ENCODE data around the gene SUSD1.

Gene SUSD1

GRCh38 chr9:112169368-112169767, 5.7 kb downstream of the SUSD1 start:
- no peak overlapping the region for H3K4me3 ChIP-seq (ENCODE audit: low read depth, low read length)
- DNase-seq (ENCODE audit: low read depth): no peak
- no peak for TF ChIP-seq POLR2A (IDR thresholded peaks at IDR 0.05; ENCODE audit: extremely low read depth, insufficient read length)

DNA sequence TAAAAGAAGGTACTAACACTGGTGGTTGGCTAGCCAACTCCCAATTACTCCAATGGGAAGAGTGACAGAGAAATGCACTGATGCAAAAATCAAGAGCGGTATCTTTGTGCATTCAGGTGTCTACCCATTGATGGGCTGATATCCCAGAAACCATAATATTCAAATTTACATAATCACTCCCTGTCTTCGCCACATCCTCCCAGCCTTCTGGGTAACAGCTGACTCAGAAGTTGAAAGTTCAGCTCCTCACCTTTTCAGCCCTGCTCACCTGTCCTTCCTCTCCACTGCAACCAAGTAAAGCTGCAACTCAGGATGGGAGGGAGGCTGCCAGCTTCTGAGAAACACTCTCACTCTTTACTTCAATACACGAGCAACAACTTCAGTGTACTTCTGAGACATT, 6.9 kb downstream of the SUSD1 start:
- TF ChIP-seq POLR2A (IDR thresholded peaks at IDR 0.05; ENCODE audit: extremely low read depth, insufficient read length) (no peak), MYC (IDR thresholded peaks at IDR 0.05; ENCODE audit: low read depth, low read length) (no peak), MAX (IDR thresholded peaks at IDR 0.05; ENCODE audit: low read depth, low read length) (no peak)
- TF ChIP-seq, protein P1, sequence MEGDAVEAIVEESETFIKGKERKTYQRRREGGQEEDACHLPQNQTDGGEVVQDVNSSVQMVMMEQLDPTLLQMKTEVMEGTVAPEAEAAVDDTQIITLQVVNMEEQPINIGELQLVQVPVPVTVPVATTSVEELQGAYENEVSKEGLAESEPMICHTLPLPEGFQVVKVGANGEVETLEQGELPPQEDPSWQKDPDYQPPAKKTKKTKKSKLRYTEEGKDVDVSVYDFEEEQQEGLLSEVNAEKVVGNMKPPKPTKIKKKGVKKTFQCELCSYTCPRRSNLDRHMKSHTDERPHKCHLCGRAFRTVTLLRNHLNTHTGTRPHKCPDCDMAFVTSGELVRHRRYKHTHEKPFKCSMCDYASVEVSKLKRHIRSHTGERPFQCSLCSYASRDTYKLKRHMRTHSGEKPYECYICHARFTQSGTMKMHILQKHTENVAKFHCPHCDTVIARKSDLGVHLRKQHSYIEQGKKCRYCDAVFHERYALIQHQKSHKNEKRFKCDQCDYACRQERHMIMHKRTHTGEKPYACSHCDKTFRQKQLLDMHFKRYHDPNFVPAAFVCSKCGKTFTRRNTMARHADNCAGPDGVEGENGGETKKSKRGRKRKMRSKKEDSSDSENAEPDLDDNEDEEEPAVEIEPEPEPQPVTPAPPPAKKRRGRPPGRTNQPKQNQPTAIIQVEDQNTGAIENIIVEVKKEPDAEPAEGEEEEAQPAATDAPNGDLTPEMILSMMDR (IDR thresholded peaks at IDR 0.05; ENCODE audit: low read depth, low read length): no peak
- H3K4me3 ChIP-seq (ENCODE audit: low read depth, low read length): no peak overlapping the region

DNA sequence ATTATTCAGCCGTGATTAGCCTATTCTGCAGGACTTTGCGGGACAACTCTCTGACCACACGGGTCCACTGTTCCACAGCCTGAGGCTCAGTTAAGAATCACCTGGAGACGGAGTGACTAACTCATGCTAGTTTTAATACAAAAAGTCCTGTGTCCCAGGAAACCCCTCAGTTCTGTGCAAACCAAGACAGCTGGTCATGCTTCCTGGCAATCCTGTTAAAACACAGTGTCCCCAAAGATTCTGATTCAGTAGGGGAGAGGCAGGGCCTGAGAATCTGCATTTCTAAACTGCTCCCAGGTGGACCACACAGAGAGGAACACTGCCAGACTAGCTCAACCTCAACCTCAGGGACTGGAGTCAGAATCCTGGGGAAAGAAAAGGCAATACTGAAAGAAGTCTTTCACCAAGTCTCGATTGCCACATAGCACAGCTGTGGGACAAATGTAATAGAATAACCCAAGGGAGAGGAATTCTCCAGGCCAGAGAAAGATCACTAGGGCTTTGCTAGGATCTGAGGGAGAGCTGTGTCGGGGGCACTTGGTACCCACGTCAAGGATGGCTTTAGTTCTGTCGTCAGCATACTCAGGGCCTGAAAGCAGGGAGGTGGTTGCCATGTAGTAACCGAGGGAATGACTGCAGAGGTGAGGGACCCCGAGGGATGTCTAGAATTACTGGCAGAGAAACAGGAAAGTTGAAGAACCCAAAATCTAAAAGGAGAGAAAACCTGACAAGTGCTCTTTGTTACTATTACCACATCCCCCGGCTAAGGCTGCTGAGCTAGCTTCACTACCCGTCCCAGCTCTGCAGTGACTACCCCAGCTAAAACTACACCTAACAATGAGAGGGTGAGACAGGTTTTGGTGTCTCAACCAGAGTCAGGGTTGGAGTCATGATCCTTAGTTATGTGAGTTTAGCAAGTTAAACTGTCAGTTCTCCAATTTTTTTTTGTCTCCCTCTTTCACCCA, 8.6 kb downstream of the SUSD1 start:
- H3K4me3 ChIP-seq (ENCODE audit: low read depth, low read length): no peak overlapping the region
- DNase-seq (ENCODE audit: low read depth): peak; percentile 50
- TF ChIP-seq MAX (IDR thresholded peaks at IDR 0.05; ENCODE audit: low read depth, low read length): no peak
- TF ChIP-seq MYC (IDR thresholded peaks at IDR 0.05; ENCODE audit: low read depth, low read length): no peak
- TF ChIP-seq POLR2A (IDR thresholded peaks at IDR 0.05; ENCODE audit: extremely low read depth, insufficient read length): no peak
- TF ChIP-seq, protein P1 (IDR thresholded peaks at IDR 0.05; ENCODE audit: low read depth, low read length): no peak

More for the DNA sequence above, 6.9 kb downstream of the SUSD1 start:
- no peak for DNase-seq (ENCODE audit: low read depth)

DNA sequence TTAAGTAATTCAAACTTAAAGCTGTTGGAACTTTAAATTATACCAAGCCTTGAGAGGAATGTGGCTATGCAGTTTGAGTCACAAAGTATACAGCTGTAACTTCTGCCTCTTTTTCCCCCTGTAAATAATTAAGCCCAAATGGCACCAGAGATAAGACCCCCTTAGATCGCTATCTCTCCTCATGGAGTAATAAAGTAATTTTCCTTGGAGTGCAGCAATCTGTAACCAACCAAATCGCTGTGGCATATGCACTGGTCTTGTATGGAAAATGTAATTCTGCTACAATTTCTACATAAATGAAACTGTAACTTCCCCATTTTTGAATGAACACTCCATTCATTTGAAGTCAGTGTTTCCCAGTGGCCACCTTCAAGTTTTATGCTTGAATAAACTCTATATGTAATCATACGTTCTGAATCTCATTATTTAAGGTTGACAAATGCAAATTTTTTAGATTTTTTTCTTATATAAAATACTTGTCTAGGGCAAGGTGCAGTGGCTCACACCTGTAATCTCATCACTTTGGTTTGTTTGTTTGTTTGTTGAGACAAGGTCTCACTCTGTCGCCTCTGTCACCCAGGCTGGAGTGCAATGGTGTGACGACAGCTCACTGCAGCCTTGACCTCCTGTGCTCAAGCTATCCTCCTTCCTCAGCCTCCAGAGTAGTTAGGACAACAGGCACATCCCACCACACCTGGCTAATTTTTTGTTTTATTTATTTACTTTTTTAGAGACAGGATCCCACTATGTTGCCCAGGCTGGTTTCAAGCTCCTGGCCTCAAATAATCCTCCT, 12.3 kb downstream of the SUSD1 start:
- peak; percentile 69 for DNase-seq (ENCODE audit: low read depth)
- H3K4me3 ChIP-seq (ENCODE audit: low read depth, low read length): peak overlapping the region; percentile 32
- TF ChIP-seq MYC (IDR thresholded peaks at IDR 0.05; ENCODE audit: low read depth, low read length) (no peak), MAX (IDR thresholded peaks at IDR 0.05; ENCODE audit: low read depth, low read length) (no peak), POLR2A (IDR thresholded peaks at IDR 0.05; ENCODE audit: extremely low read depth, insufficient read length) (no peak)
- TF ChIP-seq, protein P1 (IDR thresholded peaks at IDR 0.05; ENCODE audit: low read depth, low read length): no peak

GRCh38 chr9:112159781-112160180, 15.3 kb downstream of the SUSD1 start:
- DNase-seq (ENCODE audit: low read depth): no peak
- H3K4me3 ChIP-seq (ENCODE audit: low read depth, low read length): no peak overlapping the region
- TF ChIP-seq MAX (IDR thresholded peaks at IDR 0.05; ENCODE audit: low read depth, low read length) (no peak), POLR2A (IDR thresholded peaks at IDR 0.05; ENCODE audit: extremely low read depth, insufficient read length) (no peak), MYC (IDR thresholded peaks at IDR 0.05; ENCODE audit: low read depth, low read length) (no peak)
- TF ChIP-seq, protein P1 (IDR thresholded peaks at IDR 0.05; ENCODE audit: low read depth, low read length): no peak
